ENCODE data around the gene OR8B2. TPM values are rescaled to one million over a fixed set of nuclear protein-coding genes. Genes with fewer than 3 reads are reported as not detected.
"Not testable (repeated sequence)": the region's sequence is repeated elsewhere in the genome, so short reads cannot be mapped to it uniquely, and the experiment has no call there.

The OR8B2 gene
- total and polyA plus RNA-seq, 2 experiments from 2014 or later, result not detected

GRCh38 chr11:124394408-124394807 is 10.1 kb upstream of the OR8B2 start:
- no peak overlapping the region for H3K4me3 ChIP-seq
- no peaks in the 10 kb centered on the region for H3K9me3 ChIP-seq (ENCODE audit: low read depth)
- DNase-seq (ENCODE audit: low read depth in 1 of 2, low spot score in 1 of 2), result peak in 1 of 2 donors; percentile 13
- H3K4me1 ChIP-seq (ENCODE audit: low read depth), result no peaks in the 10 kb centered on the region
- no peak overlapping the region for H3K27ac ChIP-seq
- TF ChIP-seq, protein P1, sequence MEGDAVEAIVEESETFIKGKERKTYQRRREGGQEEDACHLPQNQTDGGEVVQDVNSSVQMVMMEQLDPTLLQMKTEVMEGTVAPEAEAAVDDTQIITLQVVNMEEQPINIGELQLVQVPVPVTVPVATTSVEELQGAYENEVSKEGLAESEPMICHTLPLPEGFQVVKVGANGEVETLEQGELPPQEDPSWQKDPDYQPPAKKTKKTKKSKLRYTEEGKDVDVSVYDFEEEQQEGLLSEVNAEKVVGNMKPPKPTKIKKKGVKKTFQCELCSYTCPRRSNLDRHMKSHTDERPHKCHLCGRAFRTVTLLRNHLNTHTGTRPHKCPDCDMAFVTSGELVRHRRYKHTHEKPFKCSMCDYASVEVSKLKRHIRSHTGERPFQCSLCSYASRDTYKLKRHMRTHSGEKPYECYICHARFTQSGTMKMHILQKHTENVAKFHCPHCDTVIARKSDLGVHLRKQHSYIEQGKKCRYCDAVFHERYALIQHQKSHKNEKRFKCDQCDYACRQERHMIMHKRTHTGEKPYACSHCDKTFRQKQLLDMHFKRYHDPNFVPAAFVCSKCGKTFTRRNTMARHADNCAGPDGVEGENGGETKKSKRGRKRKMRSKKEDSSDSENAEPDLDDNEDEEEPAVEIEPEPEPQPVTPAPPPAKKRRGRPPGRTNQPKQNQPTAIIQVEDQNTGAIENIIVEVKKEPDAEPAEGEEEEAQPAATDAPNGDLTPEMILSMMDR (IDR thresholded peaks at IDR 0.05; ENCODE audit: low read depth, low read length), result no peak
- no peaks in the 10 kb centered on the region for H3K27me3 ChIP-seq
- H3K36me3 ChIP-seq, result no peaks in the 10 kb centered on the region

DNA sequence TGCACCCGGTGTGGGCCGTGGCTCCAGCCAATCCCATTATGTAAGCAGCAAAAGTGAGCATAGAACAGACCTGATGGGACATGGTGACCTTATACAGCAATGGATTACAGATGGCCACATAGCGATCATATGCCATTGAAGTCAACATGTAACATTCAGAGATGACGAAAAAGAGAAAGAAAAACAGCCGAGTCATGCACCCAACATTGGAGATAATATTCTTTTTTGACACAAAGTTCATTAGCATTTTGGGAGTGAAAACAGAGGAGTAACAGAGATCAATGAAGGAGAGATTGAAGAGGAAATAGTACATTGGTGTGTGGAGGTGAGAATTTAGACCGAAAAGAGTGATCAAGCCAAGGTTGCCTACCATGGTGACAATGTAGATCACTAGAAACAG is 1.4 kb downstream of the OR8B2 start:
- DNase-seq (ENCODE audit: low read depth in 1 of 2, low spot score in 1 of 2); H3K27ac ChIP-seq; H3K4me3 ChIP-seq; H3K4me1 ChIP-seq (ENCODE audit: low read depth); H3K36me3 ChIP-seq; H3K27me3 ChIP-seq; H3K9me3 ChIP-seq (ENCODE audit: low read depth): not testable (repeated sequence)

DNA sequence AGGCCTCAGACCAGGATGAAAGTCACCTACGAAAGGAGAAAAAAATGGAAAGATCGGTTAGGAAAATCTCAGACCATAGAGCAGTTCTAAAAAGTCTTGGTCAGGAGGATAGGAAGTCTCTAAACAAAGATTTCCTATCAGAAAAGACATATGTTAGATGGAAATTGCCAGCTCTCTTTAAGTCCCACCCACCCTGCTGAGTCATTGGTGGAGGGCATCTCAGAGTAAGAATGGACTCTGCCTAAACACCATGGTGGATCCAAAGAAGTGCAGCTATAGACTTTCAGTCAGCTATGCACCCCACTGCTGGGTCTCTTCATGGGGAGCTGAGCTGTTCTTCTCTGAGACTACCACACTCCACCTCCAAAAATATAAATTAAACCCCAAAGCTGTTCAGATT is 3.7 kb downstream of the OR8B2 start:
- Histone ChIP-seq H3K9me3 (ENCODE audit: low read depth) (no peaks in the 10 kb centered on the region), H3K36me3 (no peaks in the 10 kb centered on the region), H3K4me3 (no peak overlapping the region), H3K27me3 (no peaks in the 10 kb centered on the region), H3K27ac (no peak overlapping the region), H3K4me1 (ENCODE audit: low read depth) (no peaks in the 10 kb centered on the region)
- TF ChIP-seq, protein P1 (IDR thresholded peaks at IDR 0.05; ENCODE audit: low read depth, low read length), result no peak
- DNase-seq (ENCODE audit: low read depth in 1 of 2, low spot score in 1 of 2), result no peak

DNA sequence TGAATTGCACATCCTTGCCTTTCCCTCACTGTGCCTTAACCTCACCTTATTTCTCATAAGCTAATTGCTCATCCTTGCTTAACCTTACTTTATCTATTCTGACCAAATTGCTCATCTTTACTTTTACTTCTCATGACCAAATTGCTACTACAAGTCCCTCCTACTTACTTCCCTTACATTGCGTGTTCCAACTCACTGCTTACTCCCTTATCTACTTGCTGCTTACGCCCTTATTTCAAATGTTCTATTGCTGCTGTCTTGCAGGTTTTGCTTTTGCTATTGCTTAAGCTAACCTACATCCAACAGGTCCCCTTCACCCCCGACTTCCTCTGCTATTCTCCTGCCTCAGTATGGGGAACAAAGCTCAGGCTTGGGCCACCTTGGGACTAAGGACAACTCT is 8.0 kb downstream of the OR8B2 start:
- H3K27me3 ChIP-seq, result no peaks in the 10 kb centered on the region
- DNase-seq (ENCODE audit: low read depth in 1 of 2, low spot score in 1 of 2), result no peak
- H3K27ac ChIP-seq, result no peak overlapping the region
- no peaks in the 10 kb centered on the region for H3K36me3 ChIP-seq
- H3K4me1 ChIP-seq (ENCODE audit: low read depth), result no peaks in the 10 kb centered on the region
- TF ChIP-seq, protein P1 (IDR thresholded peaks at IDR 0.05; ENCODE audit: low read depth, low read length), result no peak
- no peaks in the 10 kb centered on the region for H3K9me3 ChIP-seq (ENCODE audit: low read depth)
- no peak overlapping the region for H3K4me3 ChIP-seq

GRCh38 chr11:124359566-124359965 is 24.7 kb downstream of the OR8B2 start:
- no peak for DNase-seq (ENCODE audit: low read depth in 1 of 2, low spot score in 1 of 2)
- Histone ChIP-seq H3K9me3 (ENCODE audit: low read depth) (no peaks in the 10 kb centered on the region), H3K27ac (no peak overlapping the region), H3K27me3 (peaks cover 6% of the 10 kb centered on the region), H3K4me1 (ENCODE audit: low read depth) (no peaks in the 10 kb centered on the region), H3K36me3 (no peaks in the 10 kb centered on the region), H3K4me3 (no peak overlapping the region)
- TF ChIP-seq, protein P1 (IDR thresholded peaks at IDR 0.05; ENCODE audit: low read depth, low read length), result no peak

DNA sequence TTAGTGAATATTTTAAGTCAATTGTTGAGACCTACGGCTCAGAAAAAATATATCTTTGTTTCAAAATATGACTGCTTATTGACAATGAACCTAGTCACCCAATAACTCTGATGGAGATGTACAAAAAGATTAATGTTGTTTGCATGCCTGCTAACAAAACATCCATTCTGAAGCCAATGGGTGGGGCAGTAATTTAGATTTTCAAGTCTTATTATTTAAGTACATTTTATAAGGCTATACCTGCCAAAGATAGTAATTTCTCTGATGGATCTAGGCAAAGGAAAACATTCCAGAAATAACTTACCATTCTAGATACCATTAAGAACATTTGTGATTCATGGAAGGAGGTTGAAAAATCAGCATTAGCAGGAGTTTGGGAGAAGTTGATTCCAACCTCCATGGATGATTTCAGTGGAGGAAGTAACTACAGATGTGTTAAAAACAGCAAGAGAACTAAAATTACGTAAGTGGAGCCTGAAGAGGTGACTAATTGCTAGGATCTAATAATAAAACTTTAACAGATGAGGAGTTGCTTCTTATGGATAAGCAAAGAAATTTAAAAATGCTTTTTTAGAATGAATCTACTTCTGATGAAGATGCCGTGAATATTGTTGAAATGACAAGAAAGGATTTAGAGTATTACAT is 37.9 kb downstream of the OR8B2 start:
- no peaks in the 10 kb centered on the region for H3K36me3 ChIP-seq
- TF ChIP-seq, protein P1 (IDR thresholded peaks at IDR 0.05; ENCODE audit: low read depth, low read length), result no peak
- no peaks in the 10 kb centered on the region for H3K27me3 ChIP-seq
- DNase-seq (ENCODE audit: low read depth in 1 of 2, low spot score in 1 of 2), result no peak
- H3K27ac ChIP-seq, result no peak overlapping the region
- no peaks in the 10 kb centered on the region for H3K4me1 ChIP-seq (ENCODE audit: low read depth)
- no peaks in the 10 kb centered on the region for H3K9me3 ChIP-seq (ENCODE audit: low read depth)
- no peak overlapping the region for H3K4me3 ChIP-seq

Data from cardiac muscle cell (in vitro differentiated cells and primary cell).